Neuron (in vitro differentiated cells): ENCODE measurements around the gene LIMD2.

ENCODE experiments used
- H2AFZ ChIP-seq: one replicate; pipeline ENCODE4 v1.6.1; 2013; ENCODE audit warnings: low read depth, mild to moderate bottlenecking, inconsistent platforms, low read length, moderate library complexity
- H3K27me3 ChIP-seq: one replicate; pipeline ENCODE4 v1.6.1; 2013; ENCODE audit warnings: low read length; ENCODE audit not compliant: insufficient read depth
- H3K36me3 ChIP-seq: one replicate; pipeline ENCODE4 v1.6.1; 2013; ENCODE audit warnings: low read length; ENCODE audit not compliant: insufficient read depth
- H3K4me1 ChIP-seq: one replicate; pipeline ENCODE4 v1.6.1; 2013; ENCODE audit warnings: low read length; ENCODE audit not compliant: insufficient read depth
- H3K4me3 ChIP-seq: 2 replicates; pipeline ENCODE4 v1.5.1; 2013; ENCODE audit warnings: mild to moderate bottlenecking, low read length, moderate library complexity
- H3K9me3 ChIP-seq: one replicate; pipeline ENCODE4 v1.6.1; 2013; ENCODE audit warnings: low read length

LIMD2 gene

DNA sequence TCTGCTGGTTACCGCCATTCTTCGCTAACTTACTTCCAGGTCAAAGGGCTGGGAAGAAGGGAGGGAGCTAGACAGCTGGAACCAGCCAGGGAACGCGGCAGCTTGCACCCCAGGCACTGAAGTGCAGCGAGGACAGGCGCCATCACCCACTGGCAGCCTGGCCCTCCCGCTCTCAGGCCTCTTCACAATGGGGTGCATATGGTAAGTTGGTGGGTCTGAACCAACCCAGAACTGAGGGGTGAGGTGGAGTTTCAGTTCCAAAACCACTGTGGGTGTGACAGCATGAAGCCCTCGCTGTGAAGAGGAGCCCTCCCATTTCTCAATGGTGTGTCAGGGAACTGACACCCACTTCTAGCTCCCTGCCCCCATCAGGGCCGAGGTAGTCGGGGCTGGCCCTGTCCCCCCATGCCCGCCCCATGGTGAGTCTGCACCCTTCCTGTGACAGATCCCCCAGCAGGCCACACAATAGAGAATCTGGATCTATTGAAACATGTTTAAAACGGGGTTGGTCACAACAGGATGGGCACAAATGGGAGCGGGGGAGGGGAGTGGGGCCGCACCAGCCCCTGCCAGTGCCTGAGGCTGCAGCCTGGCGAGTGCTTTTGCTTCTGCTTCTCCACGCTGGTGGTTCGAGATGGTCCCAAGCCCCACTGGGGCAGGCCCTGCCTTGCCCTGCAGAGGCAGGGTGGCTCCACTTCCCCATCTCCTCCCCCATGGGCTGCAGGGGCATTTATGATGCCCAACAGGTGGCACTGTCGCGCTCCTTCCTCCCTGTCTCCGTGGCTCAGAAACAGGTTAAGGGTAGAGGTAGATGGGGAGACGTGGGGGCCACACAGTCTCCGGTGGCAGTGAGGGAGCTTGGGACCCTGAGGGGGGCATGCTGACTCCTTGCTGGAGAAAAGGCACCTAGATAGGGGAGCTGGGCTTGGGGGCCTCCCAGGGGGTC lies 2.3 kb downstream of the LIMD2 start:
- peaks cover 33% of the 10 kb centered on the region for H3K36me3 ChIP-seq
- H2AFZ ChIP-seq: no peak overlapping the region
- no peaks in the 10 kb centered on the region for H3K27me3 ChIP-seq
- H3K4me1 ChIP-seq: peaks cover 4% of the 10 kb centered on the region
- H3K9me3 ChIP-seq: no peaks in the 10 kb centered on the region
- no peak overlapping the region for H3K4me3 ChIP-seq

DNA sequence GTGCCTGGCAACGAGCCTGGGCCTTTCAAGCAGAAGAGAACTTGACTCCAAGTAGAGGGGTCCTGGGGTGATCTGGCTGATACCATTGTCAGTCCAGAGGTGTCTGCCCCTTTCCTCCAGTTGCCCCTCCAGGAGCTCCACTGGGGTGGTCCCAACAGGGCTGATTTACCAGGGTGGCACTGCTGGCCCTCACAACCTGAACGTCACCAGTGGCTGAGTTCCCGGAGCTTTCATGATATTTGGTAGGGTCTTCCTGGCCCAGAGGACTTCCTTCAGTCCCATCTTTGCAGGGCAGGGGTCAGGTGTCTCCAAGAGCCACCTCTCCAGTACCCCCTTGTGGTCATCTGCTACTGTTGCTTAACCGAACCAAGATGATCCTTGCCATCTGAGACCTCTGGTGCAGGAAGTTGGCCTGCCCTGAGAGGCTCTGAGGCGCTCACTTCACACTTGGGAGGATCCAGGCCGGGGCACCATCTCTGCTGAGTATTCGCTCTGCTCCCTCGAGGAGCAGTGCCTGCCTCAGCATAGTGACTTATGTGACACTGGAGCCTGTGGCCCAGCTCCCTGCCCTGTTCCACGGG lies 3.5 kb downstream of the LIMD2 start:
- peaks cover 36% of the 10 kb centered on the region for H3K36me3 ChIP-seq

DNA sequence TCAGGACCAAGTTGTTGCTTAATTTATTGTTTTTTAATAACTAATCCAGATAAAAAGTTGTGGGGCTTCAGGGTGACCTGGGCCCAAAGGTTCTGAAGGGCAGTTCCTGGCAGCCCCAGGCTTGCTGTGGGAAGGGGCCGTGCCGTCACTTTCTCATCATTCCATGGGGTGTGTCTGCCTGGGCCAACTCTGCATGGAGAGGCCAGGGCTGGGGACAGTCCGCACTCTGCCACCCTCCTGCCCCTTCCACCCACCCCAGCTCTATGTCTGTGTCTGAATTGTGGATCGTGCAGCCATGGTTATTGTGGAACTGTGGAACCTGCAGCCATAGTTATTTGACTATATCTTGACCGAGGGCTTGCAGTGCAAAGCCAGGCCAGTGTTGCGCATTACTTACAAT lies 4.0 kb downstream of the LIMD2 start:
- Histone ChIP-seq H3K4me1 (peaks cover 4% of the 10 kb centered on the region), H3K36me3 (peaks cover 42% of the 10 kb centered on the region), H2AFZ (no peak overlapping the region), H3K4me3 (no peak overlapping the region), H3K9me3 (no peaks in the 10 kb centered on the region), H3K27me3 (no peaks in the 10 kb centered on the region)

More for the DNA sequence above, 3.5 kb downstream of the LIMD2 start:
- Histone ChIP-seq H2AFZ (no peak overlapping the region), H3K27me3 (no peaks in the 10 kb centered on the region), H3K4me3 (no peak overlapping the region), H3K4me1 (peaks cover 4% of the 10 kb centered on the region), H3K9me3 (no peaks in the 10 kb centered on the region)

DNA sequence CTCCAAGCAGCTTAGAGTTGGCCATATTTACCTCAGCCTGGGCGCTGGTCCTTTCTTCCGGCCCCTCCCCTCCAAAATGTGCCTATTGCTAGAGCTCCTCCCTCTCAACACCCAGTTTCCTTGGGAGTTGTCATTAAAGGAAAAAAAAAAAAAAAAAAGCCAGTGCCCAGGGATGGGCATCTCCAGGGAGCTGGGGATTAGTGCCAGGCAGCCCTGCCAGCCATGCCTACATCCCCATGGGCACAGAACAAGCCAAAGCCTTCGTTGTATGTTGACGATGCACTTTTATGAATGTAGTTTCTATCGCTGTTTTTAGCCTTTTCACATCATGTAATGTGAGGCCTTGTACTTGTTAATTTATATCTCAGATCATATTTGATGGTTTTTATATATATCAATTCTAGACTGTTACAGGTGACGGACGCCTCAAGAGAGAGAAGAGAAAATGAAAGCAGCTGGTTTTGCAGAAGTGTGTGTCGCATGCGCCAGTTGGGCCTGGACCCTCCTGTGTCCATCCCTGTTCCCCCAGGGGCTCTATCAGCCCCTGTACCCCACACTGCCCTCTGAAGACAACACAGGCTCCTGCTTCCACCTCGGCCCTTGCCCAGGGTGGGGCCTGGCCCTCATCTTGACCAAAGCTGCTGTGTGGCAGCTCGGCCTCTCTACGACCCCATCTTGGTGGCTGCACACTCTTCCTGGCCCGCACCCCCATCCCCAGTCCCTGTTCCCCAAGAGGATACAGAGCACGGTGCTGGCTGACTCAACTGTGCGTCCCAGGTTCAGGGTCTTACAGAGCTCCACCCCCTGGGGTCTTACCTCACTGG lies 4.8 kb downstream of the LIMD2 start:
- peaks cover 49% of the 10 kb centered on the region for H3K36me3 ChIP-seq

DNA sequence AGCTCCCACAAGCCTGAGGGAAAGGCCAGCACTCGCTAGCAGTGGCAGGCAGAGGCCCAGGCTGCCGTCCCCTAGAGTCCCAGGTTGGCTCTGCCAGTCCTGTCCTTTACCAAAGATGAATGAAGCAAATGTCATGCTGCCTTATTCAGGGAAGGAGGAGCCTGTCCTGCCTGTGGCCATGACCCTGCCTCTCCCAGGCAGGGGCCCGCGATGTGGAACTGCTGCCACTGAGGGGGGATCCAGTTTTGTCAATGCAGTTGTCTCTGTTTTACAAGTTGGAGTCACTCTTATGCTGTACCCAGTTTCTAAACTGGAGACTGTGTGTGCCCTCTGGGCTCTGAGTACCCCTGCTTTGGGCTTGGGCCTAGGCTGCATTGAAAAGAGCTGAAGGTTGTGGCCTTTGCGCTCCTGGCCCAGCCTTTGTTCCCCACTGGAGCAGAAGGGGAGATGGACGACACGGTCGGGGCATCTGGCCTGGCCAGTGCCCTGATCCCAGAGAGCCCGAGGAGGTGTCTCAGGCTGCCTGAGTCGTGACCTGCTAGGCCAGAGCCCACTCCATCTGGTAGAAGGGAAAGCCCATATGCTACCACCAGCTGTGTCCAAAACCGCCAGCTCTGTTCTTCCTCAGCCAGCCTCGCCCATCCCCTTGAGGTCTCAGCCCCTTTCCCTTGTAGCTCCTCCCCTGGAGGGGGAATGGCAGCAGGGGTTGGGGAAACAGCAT lies 5.5 kb downstream of the LIMD2 start:
- Histone ChIP-seq H3K4me3 (no peak overlapping the region), H3K9me3 (no peaks in the 10 kb centered on the region), H2AFZ (no peak overlapping the region), H3K27me3 (no peaks in the 10 kb centered on the region), H3K4me1 (peaks cover 4% of the 10 kb centered on the region), H3K36me3 (peaks cover 56% of the 10 kb centered on the region)

More for the DNA sequence above, 4.8 kb downstream of the LIMD2 start:
- H3K27me3 ChIP-seq: no peaks in the 10 kb centered on the region
- no peaks in the 10 kb centered on the region for H3K9me3 ChIP-seq
- no peak overlapping the region for H3K4me3 ChIP-seq
- peaks cover 4% of the 10 kb centered on the region for H3K4me1 ChIP-seq
- no peak overlapping the region for H2AFZ ChIP-seq

DNA sequence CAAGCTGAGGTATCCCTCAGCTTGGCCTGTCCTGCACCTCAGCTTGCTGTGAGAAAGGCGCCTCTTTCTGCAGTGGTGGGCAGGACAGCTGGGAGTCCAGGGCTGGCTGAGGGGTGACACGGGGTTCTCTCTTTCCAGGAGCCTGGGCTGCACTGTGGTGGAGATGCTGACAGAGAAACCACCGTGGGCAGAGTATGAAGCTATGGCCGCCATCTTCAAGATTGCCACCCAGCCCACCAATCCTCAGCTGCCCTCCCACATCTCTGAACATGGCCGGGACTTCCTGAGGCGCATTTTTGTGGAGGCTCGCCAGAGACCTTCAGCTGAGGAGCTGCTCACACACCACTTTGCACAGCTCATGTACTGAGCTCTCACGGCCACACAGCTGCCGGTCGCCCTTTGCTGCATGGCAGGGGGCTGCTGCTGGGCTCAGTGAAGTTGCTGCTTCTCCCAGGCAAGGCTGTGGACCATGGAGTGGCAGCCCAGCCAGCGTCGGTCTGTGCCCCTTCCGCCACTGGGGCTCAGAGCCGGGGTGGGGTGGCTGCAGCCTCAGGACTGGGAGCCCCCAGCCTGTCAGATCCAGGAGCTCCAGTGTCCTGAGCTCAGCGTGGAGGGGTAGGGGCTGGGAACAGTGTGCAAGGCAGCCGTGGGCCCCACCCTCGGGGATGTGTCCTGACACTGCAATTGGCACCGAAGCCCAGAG lies 6.4 kb downstream of the LIMD2 start:
- H3K9me3 ChIP-seq: no peaks in the 10 kb centered on the region
- no peaks in the 10 kb centered on the region for H3K4me1 ChIP-seq
- peaks cover 61% of the 10 kb centered on the region for H3K36me3 ChIP-seq
- H3K27me3 ChIP-seq: no peaks in the 10 kb centered on the region
- H3K4me3 ChIP-seq: no peak overlapping the region
- H2AFZ ChIP-seq: no peak overlapping the region

DNA sequence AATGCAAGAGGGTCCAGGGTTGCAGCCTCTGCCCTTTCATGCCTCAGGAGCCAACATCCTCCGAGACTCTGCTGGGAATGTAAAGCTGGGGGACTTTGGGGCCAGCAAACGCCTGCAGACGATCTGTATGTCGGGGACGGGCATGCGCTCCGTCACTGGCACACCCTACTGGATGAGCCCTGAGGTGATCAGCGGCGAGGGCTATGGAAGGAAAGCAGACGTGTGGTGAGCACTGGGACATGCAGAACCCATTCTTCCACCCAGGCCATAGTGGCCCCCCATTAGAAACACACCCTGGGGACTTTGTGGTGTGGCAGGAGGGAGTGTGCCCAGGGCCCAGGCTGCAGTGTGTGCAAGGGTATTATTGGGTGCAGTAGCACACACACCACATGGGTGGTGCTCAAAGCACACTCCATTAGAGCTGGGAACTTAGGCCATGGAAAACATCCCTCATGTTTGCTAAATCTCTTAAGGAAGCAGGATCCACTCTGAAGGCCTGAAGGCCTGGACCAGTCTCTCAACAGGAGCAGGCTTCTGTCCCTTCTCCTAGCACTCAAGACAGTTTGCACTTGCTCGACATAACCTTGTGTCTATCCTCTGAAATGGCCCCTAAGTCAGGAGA lies 7.6 kb downstream of the LIMD2 start:
- Histone ChIP-seq H3K9me3 (no peaks in the 10 kb centered on the region), H3K4me1 (no peaks in the 10 kb centered on the region), H3K4me3 (no peak overlapping the region), H3K36me3 (peaks cover 54% of the 10 kb centered on the region), H2AFZ (no peak overlapping the region), H3K27me3 (no peaks in the 10 kb centered on the region)

DNA sequence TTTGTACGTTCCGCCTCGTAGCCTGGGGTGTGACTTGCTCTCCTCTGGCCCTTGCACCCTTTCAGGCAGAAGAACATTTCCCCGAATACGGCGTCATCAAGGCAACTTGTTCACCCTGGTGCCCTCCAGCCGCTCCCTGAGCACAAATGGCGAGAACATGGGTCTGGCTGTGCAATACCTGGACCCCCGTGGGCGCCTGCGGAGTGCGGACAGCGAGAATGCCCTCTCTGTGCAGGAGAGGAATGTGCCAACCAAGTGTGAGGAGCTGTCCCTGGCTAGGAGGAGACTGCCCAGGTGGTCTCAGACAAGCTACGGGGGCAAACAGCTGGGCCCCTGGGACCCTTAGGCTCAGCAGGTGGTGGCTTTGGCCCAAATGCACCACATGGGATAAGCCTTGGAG lies 10.4 kb downstream of the LIMD2 start:
- Histone ChIP-seq H3K4me3 (no peak overlapping the region), H2AFZ (no peak overlapping the region), H3K9me3 (no peaks in the 10 kb centered on the region), H3K27me3 (no peaks in the 10 kb centered on the region), H3K4me1 (no peaks in the 10 kb centered on the region), H3K36me3 (peaks cover 61% of the 10 kb centered on the region)

DNA sequence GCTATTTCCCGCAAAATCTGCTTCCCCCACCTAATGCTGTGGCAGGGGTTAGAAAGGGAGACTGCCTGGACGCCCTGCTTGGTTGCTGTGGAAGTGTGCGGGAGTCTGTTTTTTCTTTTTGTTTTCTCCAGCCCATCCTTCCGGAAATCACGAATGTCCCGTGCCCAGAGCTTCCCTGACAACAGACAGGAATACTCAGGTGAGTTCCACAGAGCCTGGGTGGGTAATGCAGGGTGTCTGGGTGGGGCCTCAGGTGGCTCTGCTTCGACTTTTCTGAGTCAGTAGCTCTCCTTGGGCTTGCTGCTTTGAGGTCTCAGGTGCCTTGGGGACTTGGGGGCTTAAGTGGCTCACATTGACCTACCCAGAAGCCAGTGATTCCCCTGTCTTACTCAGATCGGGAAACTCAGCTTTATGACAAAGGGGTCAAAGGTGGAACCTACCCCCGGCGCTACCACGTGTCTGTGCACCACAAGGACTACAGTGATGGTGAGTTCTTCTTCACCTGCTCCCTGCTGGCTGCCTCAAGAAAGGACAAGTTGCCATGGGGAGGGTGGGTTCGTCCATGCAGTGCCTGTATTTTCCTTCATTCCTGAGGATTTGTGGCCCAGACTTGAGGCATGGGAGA lies 11.4 kb downstream of the LIMD2 start:
- H3K9me3 ChIP-seq: no peaks in the 10 kb centered on the region
- H3K36me3 ChIP-seq: peaks cover 57% of the 10 kb centered on the region
- no peaks in the 10 kb centered on the region for H3K4me1 ChIP-seq
- no peak overlapping the region for H2AFZ ChIP-seq
- no peak overlapping the region for H3K4me3 ChIP-seq
- no peaks in the 10 kb centered on the region for H3K27me3 ChIP-seq

DNA sequence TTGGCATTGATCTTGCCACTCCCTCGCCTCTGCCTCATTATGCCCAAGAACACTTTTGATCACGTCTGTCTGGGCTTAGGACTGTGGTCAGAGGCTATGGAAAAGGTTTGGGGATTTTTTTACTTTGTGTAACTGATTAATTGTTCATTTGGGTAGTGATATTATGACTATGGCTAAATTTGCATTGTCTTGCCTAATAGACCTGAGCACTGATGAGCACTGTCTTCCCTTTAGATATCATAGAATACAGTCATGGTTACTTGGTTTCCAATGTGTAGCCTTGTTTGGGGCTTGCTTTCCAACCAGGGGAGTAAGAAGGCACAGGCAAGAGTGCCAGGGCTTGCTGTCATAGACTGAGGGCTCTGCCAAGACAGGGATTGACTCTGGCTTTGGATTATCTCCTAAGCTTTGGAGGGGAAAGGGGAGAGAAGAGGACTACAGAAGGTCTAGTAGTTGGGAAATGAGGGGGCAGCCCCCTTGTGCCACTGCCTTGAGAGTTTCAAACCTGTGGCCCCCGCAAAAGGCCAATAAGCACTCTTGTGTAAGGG lies 13.7 kb downstream of the LIMD2 start:
- Histone ChIP-seq H3K9me3 (no peaks in the 10 kb centered on the region), H3K4me3 (no peak overlapping the region), H3K27me3 (no peaks in the 10 kb centered on the region), H3K4me1 (no peaks in the 10 kb centered on the region), H3K36me3 (peaks cover 57% of the 10 kb centered on the region), H2AFZ (no peak overlapping the region)

DNA sequence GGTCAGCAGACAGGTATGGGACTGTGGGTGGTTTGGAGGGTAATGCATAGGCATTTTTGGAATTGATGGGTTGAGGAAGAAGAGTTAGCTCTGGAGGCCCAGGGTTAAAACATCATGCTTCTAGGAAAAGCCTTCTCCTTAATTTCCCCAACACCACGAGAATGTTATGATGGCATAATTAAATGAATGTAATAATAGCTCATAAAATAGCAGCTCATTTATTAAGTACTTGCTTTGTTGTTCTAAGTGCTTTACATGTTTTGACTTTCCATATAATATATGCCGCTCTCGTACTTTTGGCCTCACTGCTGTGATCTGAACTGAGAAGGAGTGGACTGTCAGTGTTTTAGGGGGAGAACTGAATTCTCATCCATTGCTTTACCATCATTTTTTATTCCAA lies 14.3 kb downstream of the LIMD2 start:
- no peaks in the 10 kb centered on the region for H3K9me3 ChIP-seq
- no peak overlapping the region for H3K4me3 ChIP-seq
- peaks cover 51% of the 10 kb centered on the region for H3K36me3 ChIP-seq
- no peaks in the 10 kb centered on the region for H3K4me1 ChIP-seq
- H3K27me3 ChIP-seq: no peaks in the 10 kb centered on the region
- H2AFZ ChIP-seq: no peak overlapping the region
